ENCODE data around the gene SATB2.

DNA sequence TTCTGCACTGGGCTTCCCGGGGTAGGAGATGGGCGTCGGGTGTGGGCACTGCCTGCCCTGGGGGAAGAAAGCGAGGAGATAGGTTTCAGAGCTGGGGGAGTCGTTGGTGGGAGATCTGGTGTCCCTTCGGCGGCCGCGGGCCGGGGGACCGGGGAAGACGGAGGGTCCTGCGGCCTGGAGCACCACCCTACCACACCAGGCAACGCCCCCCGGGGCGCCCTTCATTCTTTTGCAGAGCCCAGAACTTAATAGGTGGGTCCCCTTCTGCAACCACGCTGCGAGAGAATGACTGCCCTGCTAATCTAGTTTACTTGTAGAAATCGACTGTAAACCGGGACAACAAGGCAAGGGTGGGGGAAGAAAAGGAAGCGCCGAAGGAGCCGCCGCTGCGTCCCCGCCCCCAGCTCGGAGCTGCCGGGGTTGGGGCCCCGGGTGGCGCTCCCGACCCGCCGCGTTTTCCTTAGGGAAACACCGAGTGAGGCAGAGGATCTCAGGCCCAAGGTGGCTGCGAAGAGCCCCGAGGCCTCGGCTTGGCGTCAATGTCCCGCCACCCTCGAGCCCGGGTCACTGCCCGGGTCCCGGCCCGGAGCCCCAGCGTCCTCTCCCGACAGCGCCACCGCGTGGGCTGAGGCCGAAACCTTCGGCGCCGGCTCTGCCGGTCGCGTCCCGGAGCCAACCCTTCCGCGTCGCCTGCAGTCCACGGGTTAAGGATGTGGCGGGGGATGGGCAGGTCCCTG is 5.4 kb upstream of the SATB2 start:
- TF ChIP-seq EZH2 (IDR thresholded peaks at IDR 0.05) (no peak), POLR2A (IDR thresholded peaks at IDR 0.05; ENCODE audit: borderline replicate concordance, extremely low read depth, insufficient read depth, insufficient read length) (no peak)

Data from HCT116 (cell line).